HepG2 (cell line): Measurements from ENCODE around the gene DROSHA. TPM values are rescaled to one million over a fixed set of nuclear protein-coding genes. Genes with fewer than 3 reads are reported as not detected.

ENCODE experiments used
- ARNT2 ChIP-seq: sonication (generic); formaldehyde crosslinking; IDR thresholded peaks from 2 replicates; pipeline ENCODE4 v1.8.0; 2022; ENCODE audit warnings: mild to moderate bottlenecking, low read depth, missing genetic modification reagents, moderate library complexity
- CCDC6 ChIP-seq: sonication (generic); formaldehyde crosslinking; IDR thresholded peaks from 2 replicates; pipeline ENCODE4 v1.8.1; 2022; ENCODE audit warnings: mild to moderate bottlenecking, missing genetic modification reagents, moderate library complexity
- FOSL2 ChIP-seq: sonication (generic); formaldehyde crosslinking; IDR thresholded peaks from 2 replicates; pipeline ENCODE4 v1.4.0; 2020; ENCODE audit warnings: missing genetic modification reagents
- GATAD2A ChIP-seq: IDR thresholded peaks from 2 replicates; pipeline ENCODE4 v1.6.1; 2016
- GLI4 ChIP-seq: sonication (generic); formaldehyde crosslinking; IDR thresholded peaks from 2 replicates; pipeline ENCODE4 v1.5.1; 2020; ENCODE audit warnings: missing genetic modification reagents, mild to moderate bottlenecking, moderate library complexity, borderline replicate concordance
- HDAC1 ChIP-seq: sonication (generic); formaldehyde crosslinking; IDR thresholded peaks from 2 replicates; pipeline ENCODE4 v1.5.1; 2020; ENCODE audit warnings: mild to moderate bottlenecking, missing genetic modification reagents
- KAT8 ChIP-seq: IDR thresholded peaks from 2 replicates; pipeline ENCODE4 v1.6.1; 2016; ENCODE audit warnings: missing genetic modification reagents, missing compliant biosample characterization
- KLF11 ChIP-seq: IDR thresholded peaks from 2 replicates; pipeline ENCODE4 v1.6.1; 2016; ENCODE audit warnings: missing compliant biosample characterization
- RFXANK ChIP-seq: IDR thresholded peaks from 2 replicates; pipeline ENCODE4 v1.6.1; 2016
- SIN3A ChIP-seq: IDR thresholded peaks from 2 replicates; pipeline ENCODE4 v1.6.1; 2011; ENCODE audit warnings: low read depth, mild to moderate bottlenecking, control low read depth, low read length, borderline replicate concordance
- SMAD9 ChIP-seq: sonication (generic); formaldehyde crosslinking; IDR thresholded peaks from 2 replicates; pipeline ENCODE4 v1.5.1; 2020; ENCODE audit warnings: mild to moderate bottlenecking, missing genetic modification reagents
- SP2 ChIP-seq: sonication (generic); formaldehyde crosslinking; IDR thresholded peaks from 2 replicates; pipeline ENCODE4 v1.5.1; 2020; ENCODE audit warnings: mild to moderate bottlenecking, missing genetic modification reagents
- ZBTB3 ChIP-seq: sonication (generic); formaldehyde crosslinking; IDR thresholded peaks from 2 replicates; pipeline ENCODE4 v1.4.0; 2020; ENCODE audit warnings: low read depth, mild to moderate bottlenecking, moderate library complexity, missing genetic modification reagents, borderline replicate concordance
- ZGPAT ChIP-seq: IDR thresholded peaks from 2 replicates; pipeline ENCODE4 v1.6.1; 2016; ENCODE audit warnings: mild to moderate bottlenecking
- ZKSCAN5 ChIP-seq: sonication (generic); formaldehyde crosslinking; IDR thresholded peaks from 2 replicates; pipeline ENCODE4 v1.5.1; 2020; ENCODE audit warnings: mild to moderate bottlenecking, missing genetic modification reagents
- ZNF292 ChIP-seq: sonication (generic); formaldehyde crosslinking; IDR thresholded peaks from 2 replicates; pipeline ENCODE4 v1.8.1; 2022; ENCODE audit warnings: mild to moderate bottlenecking, low read depth, missing genetic modification reagents, borderline replicate concordance
- ZNF362 ChIP-seq: sonication (generic); formaldehyde crosslinking; IDR thresholded peaks from 2 replicates; pipeline ENCODE4 v1.4.0; 2020; ENCODE audit warnings: missing genetic modification reagents, mild to moderate bottlenecking, borderline replicate concordance
- ZNF510 ChIP-seq: sonication (generic); formaldehyde crosslinking; IDR thresholded peaks from 2 replicates; pipeline ENCODE4 v1.4.0; 2020; ENCODE audit warnings: low read depth, mild to moderate bottlenecking, missing genetic modification reagents
- ZNF572 ChIP-seq: sonication (generic); formaldehyde crosslinking; IDR thresholded peaks from 2 replicates; pipeline ENCODE4 v1.5.1; 2020; ENCODE audit warnings: mild to moderate bottlenecking, missing genetic modification reagents
- ZNF577 ChIP-seq: sonication (generic); formaldehyde crosslinking; IDR thresholded peaks from 2 replicates; pipeline ENCODE4 v1.4.0; 2020; ENCODE audit warnings: mild to moderate bottlenecking, low read depth, missing genetic modification reagents, borderline replicate concordance
- ZNF614 ChIP-seq: IDR thresholded peaks from 2 replicates; pipeline ENCODE4 v1.6.1; 2018; ENCODE audit warnings: missing biosample characterization, missing genetic modification reagents, inconsistent platforms, borderline replicate concordance
- ZNF761 ChIP-seq: sonication (generic); formaldehyde crosslinking; conservative IDR thresholded peaks from 2 replicates; pipeline ENCODE4 v1.4.0; 2020; ENCODE audit warnings: mild to moderate bottlenecking, missing genetic modification reagents
- ZNF878 ChIP-seq: sonication (generic); formaldehyde crosslinking; IDR thresholded peaks from 2 replicates; pipeline ENCODE4 v1.8.1; 2023; ENCODE audit warnings: mild to moderate bottlenecking, missing genetic modification reagents, moderate library complexity
- polyA plus RNA-seq, 8 experiments: library from polyadenylated mRNA; depleted of rRNA in 3 of 8; stranded (reverse) in 7 of 8; unstranded in 1 of 8; fragments of >200 nt; fragmentation: Illumina TruSeq in 4 of 8; extraction: Trizol in 4 of 8; gene quantifications; 2 replicates each; pipeline versions ENCODE4 v1.2.1 to v1.2.3, GENCODE V29; 2011 to 2016; ENCODE audit warnings: low read depth in 4 of 8, missing spikeins in 1 of 8, mixed read lengths in 1 of 8; ENCODE audit not compliant: insufficient read depth in 1 of 8
- total RNA-seq, 5 experiments: library from RNA; depleted of rRNA; stranded (reverse); fragments of >200 nt; fragmentation: Illumina TruSeq; extraction: Trizol; gene quantifications; 2 replicates each; pipeline ENCODE4 v1.2.3, GENCODE V29; 2016; ENCODE audit warnings: low read depth in 1 of 5
- TF ChIP-seq, protein P1 (sequence below): sonication (generic); formaldehyde crosslinking; IDR thresholded peaks from 2 replicates; pipeline ENCODE4 v1.4.0; 2020; ENCODE audit warnings: missing genetic modification reagents, borderline replicate concordance

Gene DROSHA
- total and polyA plus RNA-seq, 2 of the 13 experiments (the other 11 are each of a cell fraction or from before 2014, with no cell fraction given), result 22.3 to 29.4 TPM

GRCh38 chr5:31531888-31532547 is at the start of gene DROSHA, which contains the start of gene C5orf22 (continued):
- TF ChIP-seq GLI4 (CRISPR knock-in tag) (no peak), GATAD2A (CRISPR knock-in tag) (peak; percentile 56; the same call in 1 of the 2 replicates), ZNF510 (CRISPR knock-in tag) (0 out of 2 replicates have a peak, but pooled peaks have one; percentile 74), ZGPAT (CRISPR knock-in tag) (peak; percentile 68; the same call in 1 of the 2 replicates), FOSL2 (CRISPR knock-in tag) (0 out of 2 replicates have a peak, but pooled peaks have one; percentile 13), KAT8 (CRISPR knock-in tag) (peak; percentile 89), ZNF572 (peak; percentile 28; the same call in 1 of the 2 replicates), ZNF761 (peak; percentile 89), ZNF292 (no peak), CCDC6 (peak; percentile 60; the same call in 1 of the 2 replicates), KLF11 (CRISPR knock-in tag) (peak; percentile 43; the same call in 1 of the 2 replicates), ZNF614 (CRISPR knock-in tag) (peak; percentile 29), ZNF577 (peak; percentile 59; the same call in 1 of the 2 replicates), SMAD9 (CRISPR knock-in tag) (no peak), RFXANK (CRISPR knock-in tag) (0 out of 2 replicates have a peak, but pooled peaks have one; percentile 58), SP2 (CRISPR knock-in tag) (peak; percentile 97), ARNT2 (CRISPR knock-in tag) (0 out of 2 replicates have a peak, but pooled peaks have one; percentile 10), ZNF362 (peak; percentile 46), ZKSCAN5 (CRISPR knock-in tag) (peak; percentile 77; the same call in 1 of the 2 replicates), ZNF878 (CRISPR knock-in tag) (0 out of 2 replicates have a peak, but pooled peaks have one; percentile 12), ZBTB3 (CRISPR knock-in tag) (0 out of 2 replicates have a peak, but pooled peaks have one; percentile 87), SIN3A (peak; percentile 87), HDAC1 (peak; percentile 82; the same call in 1 of the 2 replicates)
- TF ChIP-seq, protein P1, sequence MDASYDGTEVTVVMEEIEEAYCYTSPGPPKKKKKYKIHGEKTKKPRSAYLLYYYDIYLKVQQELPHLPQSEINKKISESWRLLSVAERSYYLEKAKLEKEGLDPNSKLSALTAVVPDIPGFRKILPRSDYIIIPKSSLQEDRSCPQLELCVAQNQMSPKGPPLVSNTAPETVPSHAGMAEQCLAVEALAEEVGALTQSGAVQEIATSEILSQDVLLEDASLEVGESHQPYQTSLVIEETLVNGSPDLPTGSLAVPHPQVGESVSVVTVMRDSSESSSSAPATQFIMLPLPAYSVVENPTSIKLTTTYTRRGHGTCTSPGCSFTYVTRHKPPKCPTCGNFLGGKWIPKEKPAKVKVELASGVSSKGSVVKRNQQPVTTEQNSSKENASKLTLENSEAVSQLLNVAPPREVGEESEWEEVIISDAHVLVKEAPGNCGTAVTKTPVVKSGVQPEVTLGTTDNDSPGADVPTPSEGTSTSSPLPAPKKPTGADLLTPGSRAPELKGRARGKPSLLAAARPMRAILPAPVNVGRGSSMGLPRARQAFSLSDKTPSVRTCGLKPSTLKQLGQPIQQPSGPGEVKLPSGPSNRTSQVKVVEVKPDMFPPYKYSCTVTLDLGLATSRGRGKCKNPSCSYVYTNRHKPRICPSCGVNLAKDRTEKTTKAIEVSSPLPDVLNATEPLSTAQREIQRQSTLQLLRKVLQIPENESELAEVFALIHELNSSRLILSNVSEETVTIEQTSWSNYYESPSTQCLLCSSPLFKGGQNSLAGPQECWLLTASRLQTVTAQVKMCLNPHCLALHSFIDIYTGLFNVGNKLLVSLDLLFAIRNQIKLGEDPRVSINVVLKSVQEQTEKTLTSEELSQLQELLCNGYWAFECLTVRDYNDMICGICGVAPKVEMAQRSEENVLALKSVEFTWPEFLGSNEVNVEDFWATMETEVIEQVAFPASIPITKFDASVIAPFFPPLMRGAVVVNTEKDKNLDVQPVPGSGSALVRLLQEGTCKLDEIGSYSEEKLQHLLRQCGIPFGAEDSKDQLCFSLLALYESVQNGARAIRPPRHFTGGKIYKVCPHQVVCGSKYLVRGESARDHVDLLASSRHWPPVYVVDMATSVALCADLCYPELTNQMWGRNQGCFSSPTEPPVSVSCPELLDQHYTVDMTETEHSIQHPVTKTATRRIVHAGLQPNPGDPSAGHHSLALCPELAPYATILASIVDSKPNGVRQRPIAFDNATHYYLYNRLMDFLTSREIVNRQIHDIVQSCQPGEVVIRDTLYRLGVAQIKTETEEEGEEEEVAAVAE, result peak; percentile 86; the same call in 1 of the 2 replicates
